NB4 (cell line): ENCODE data around the gene TRIO.

Source experiments
- DNase-seq: peaks from one replicate; pipeline ENCODE4 v3.0.0; 2010; ENCODE audit warnings: low read depth
- H3K4me3 ChIP-seq: one replicate; pipeline ENCODE4 v1.5.1; 2011; ENCODE audit warnings: mild to moderate bottlenecking, low read depth, low read length, moderate library complexity
- CTCF ChIP-seq: IDR thresholded peaks from one replicate; pipeline ENCODE4 v1.5.1; 2012; ENCODE audit warnings: low read depth, low read length
- MAX ChIP-seq: IDR thresholded peaks from 2 replicates; pipeline ENCODE4 v1.6.1; 2011; ENCODE audit warnings: low read depth, low read length
- MYC ChIP-seq: IDR thresholded peaks from 2 replicates; pipeline ENCODE4 v1.6.1; 2011; ENCODE audit warnings: low read depth, low read length
- POLR2A ChIP-seq: IDR thresholded peaks from 2 replicates; pipeline ENCODE4 v1.6.1; 2011; ENCODE audit warnings: mild to moderate bottlenecking; ENCODE audit not compliant: insufficient read length; ENCODE audit errors: extremely low read depth

Gene TRIO

GRCh38 chr5:14508046-14508445 lies 364.9 kb downstream of the TRIO start:
- DNase-seq, result no peak
- no peak for TF ChIP-seq MAX
- no peak for TF ChIP-seq MYC
- no peak for TF ChIP-seq CTCF
- TF ChIP-seq POLR2A, result no peak
- no peak overlapping the region for H3K4me3 ChIP-seq

GRCh38 chr5:14509556-14509955 lies 366.4 kb downstream of the TRIO start:
- no peak for TF ChIP-seq CTCF
- TF ChIP-seq POLR2A, result no peak
- TF ChIP-seq MAX, result no peak
- no peak for TF ChIP-seq MYC
- no peak overlapping the region for H3K4me3 ChIP-seq
- no peak for DNase-seq

GRCh38 chr5:14510156-14510734 lies 367.1 kb downstream of the TRIO start:
- no peak overlapping the region for H3K4me3 ChIP-seq
- no peak for TF ChIP-seq MYC
- TF ChIP-seq POLR2A, result no peak
- TF ChIP-seq CTCF, result no peak
- no peak for TF ChIP-seq MAX
- DNase-seq, result no peak

- DNase-seq, result no peak
- no peak overlapping the region for H3K4me3 ChIP-seq
- TF ChIP-seq CTCF (no peak), MYC (no peak), POLR2A (no peak), MAX (no peak)
Measured at GRCh38 chr5:14510880-14511279, 367.7 kb downstream of the TRIO start.

- no peak overlapping the region for H3K4me3 ChIP-seq
- no peak for DNase-seq
- TF ChIP-seq MYC (no peak), CTCF (no peak)
Measured at GRCh38 chr5:14512574-14512973, 369.4 kb downstream of the TRIO start.

- no peak for DNase-seq
- TF ChIP-seq MYC (no peak), MAX (no peak), CTCF (no peak)
- H3K4me3 ChIP-seq, result no peak overlapping the region
Measured at GRCh38 chr5:14513266-14513665, 370.1 kb downstream of the TRIO start.
